IPS DF 4.7 (cell line): ENCODE data around the gene TMEM123.
"Not testable (repeated sequence)": the region's sequence is repeated elsewhere in the genome, so short reads cannot be mapped to it uniquely, and the experiment has no call there.

ENCODE experiments used
- DNase-seq: peaks from one replicate; pipeline ENCODE4 v3.0.0-alpha.2; 2013; ENCODE audit warnings: low spot score; ENCODE audit errors: extremely low read depth

The TMEM123 gene

GRCh38 chr11:102449651-102450570 is 2.7 kb downstream of the TMEM123 start:
- DNase-seq: no peak

DNA sequence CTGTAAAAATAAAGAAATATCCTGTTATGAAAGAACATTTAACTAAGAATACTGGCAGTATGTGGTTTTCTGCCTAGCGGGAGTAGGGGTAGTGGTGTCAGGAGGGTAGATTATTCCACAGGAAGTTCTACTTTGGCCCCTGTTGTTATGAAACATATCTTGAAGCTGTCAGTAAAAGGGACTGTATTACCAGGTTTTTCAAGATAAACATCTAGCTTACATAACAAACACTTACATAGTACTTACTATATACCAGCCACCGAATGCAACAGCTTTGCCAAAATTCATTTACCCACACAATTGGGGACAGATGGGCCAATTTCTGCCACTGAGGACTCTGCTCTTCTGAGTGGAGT is 3.7 kb downstream of the TMEM123 start:
- no peak for DNase-seq

DNA sequence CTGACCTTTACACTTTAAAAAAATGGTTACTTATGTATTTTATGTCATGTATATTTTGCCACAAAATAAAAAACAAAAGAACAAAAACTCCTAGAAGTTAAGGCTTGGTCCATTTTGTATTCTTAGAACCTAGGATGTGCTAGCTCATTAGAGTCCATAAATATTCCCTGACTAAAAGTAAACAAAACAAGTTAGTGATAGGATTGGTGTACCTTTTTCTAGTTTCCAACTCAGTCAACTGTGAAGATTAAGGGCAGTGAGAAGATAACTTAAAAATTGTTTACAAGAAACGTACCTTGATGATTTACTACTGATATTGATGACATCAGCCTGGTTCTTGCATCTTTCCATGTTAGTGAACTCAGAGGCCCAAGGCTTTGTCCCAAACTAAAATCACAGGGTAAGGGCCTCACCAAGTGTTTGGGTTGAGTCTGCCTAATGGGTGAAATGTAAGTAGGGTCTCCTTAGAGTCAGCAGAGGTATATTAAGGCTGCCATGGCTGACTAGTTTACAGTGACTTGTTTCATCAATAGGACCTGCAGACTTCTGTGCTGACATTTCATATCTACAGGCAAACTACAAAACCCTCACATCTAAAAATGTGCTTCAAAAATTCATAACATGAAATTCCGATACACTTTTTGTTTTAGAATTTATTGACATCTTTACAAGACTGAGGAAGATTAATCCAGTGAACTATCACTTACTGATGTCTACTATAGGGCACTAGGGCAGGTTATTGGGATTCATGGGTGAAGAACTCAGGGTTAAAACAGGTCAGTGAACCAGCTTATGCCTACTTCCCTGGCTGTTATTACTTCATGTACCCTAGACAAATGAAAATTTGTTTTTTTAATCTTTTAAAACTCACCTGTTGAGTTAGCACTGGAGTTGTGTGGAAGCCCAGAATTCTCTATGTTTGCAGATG is 4.4 kb downstream of the TMEM123 start:
- no peak for DNase-seq

DNA sequence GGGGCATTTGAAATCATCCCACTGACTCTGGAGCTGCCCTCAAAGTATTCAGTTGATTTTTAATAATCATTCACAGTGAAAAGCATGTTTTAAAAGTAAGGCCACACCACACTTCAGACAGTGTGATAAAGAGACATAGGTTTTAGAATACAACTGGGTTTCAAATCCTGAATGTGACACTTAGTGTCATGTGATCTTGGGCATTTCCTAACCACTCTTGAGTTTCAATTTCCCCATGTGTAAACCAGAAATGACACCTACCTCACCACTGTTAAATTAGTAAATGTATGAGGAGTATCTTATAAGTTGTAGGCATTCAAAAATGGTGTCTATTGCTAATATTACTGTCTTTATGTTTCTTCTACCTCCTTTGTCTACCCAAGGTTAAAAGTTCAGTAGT is 5.4 kb downstream of the TMEM123 start:
- DNase-seq: no peak

DNA sequence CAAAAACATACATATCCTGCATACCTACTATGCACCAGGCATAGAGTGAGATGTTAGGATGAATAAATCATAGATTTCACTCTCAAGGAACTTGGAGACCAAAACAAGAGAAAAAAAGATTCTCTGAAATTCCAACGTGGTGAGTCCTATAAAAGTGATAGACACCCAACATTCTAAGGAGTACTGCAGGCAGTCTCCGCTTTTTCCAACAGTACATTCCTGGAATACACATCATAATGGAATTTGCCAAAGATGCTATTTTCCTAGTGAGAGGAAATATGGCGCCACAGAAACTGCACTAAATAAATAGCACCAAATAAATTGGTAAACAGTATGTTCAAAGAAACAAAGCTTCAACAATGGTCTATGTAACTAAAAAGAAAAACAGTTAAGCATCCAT is 6.0 kb downstream of the TMEM123 start:
- no peak for DNase-seq

DNA sequence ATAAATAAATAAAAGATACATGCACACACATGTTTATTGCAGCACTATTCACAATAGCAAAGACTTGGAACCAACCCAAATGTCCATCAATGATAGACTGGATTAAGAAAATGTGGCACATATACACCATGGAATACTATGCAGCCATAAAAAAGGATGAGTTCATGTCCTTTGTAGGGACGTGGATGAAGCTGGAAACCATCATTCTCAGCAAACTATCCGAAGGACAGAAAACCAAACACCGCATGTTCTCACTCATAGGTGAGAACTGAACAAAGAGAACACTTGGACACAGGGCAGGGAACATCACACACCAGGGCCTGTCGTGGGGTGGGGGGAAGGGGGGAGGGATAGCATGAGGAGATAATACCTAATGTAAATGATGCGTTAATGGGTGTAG is 7.9 kb downstream of the TMEM123 start:
- DNase-seq: not testable (repeated sequence)

DNA sequence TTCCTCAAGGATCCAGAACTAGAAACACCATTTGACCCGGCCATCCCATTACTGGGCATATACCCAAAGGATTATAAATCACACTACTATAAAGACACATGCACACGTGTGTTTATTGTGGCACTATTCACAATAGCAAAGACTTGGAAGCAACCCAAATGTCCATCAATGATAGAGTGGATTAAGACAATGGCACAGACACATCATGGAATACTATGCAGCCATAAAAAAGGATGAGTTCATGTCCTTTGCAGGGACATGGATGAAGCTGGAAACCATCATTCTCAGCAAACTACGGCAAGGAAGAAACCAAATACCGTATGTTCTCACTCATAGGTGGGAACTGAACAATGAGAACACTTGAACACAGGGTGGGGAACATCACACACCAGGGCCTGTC is 8.4 kb downstream of the TMEM123 start:
- not testable (repeated sequence) for DNase-seq

DNA sequence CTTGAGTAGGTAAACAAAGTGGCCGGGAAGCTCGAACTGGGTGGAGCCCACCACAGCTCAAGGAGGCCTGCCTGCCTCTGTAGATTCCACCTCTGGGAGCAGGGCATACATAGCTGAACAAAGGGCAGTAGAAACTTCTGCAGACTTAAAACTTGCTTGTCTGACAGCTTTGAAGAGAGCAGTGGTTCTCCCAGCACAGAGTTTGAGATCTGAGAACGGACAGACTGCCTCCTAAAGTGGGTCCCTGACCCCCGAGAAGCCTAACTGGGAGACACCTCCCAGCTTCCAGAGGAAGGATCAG is 13.6 kb downstream of the TMEM123 start:
- DNase-seq: not testable (repeated sequence)

DNA sequence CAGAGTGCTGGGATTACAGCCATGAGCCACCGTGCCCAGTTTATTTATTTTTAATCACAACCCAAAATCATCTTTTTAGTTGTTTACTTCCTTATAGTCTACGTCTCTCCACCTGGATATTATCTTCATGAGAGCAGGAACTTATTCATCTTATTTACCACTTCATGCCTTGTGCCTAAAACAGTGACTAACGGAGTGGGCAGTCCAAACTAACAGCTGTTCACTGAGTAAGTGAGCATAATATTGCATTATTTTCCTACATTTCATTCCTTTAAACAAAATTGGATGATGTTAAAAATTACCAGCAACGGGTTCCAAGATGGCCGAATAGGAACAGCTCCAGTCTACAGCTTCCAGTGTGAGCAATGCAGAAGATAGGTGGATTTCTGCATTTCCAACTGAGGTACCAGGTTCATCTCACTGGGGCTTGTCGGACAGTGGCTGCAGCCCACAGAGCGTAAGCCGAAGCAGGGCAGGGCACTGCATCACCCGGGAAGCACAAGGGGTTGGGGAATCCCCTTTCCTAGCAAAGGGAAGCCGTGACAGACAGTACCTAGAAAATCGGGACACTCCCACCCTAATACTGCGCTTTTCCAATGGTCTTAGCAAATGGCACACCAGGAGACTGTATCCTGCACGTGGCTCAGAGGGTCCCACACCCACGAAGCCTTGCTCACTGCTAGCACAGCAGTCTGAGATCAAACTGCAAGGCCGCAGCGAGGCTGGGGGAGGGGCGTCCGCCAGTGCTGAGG is 14.1 kb downstream of the TMEM123 start:
- no peak for DNase-seq

GRCh38 chr11:102437727-102438126 is 14.8 kb downstream of the TMEM123 start:
- DNase-seq: no peak

- DNase-seq: no peak
Measured at GRCh38 chr11:102436976-102437375, 15.6 kb downstream of the TMEM123 start.

GRCh38 chr11:102436561-102436960 is 16.0 kb downstream of the TMEM123 start:
- no peak for DNase-seq

GRCh38 chr11:102435688-102436087 is 16.9 kb downstream of the TMEM123 start:
- DNase-seq: no peak

DNA sequence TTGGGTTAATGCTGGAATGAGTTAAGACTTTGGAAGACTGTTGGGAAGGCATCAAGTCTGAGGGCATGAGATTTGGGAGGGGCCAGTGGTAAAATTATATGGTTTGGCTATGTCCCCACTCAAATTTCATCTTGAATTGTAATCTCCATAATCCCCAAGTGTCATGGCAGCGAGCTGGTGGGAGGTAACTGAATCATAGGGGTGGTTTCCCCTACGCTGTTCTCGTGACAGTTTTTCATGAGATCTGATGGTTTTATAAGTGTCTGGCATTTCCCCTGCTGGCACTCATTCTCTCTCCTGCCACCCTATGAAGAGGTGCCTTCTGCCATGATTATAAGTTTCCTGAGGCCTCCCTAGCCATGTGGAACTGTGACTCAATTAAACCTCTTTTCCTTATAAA is 19.0 kb downstream of the TMEM123 start:
- DNase-seq: not testable (repeated sequence)

GRCh38 chr11:102432560-102432959 is 20.0 kb downstream of the TMEM123 start:
- DNase-seq: not testable (repeated sequence)

DNA sequence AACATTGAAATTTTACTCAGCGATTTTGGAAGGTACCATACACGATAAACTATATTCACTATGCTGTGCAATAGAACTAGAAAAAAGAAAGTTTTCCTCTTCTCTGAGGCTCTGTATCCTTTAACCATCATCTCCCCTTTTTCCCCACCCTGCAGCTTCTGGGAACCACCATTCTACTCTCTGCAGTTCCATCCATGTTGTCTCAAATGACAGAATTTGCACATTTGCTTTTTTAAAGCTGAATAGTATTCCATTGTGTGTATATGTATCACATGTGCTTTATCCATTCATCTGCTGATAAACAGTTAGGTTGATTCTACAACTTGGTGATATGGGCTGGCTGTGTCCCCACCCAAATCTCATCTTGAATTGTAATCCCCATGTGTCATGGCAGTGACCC is 21.2 kb downstream of the TMEM123 start:
- DNase-seq: no peak

- no peak for DNase-seq
Measured at GRCh38 chr11:102430158-102430836, 22.3 kb downstream of the TMEM123 start.

DNA sequence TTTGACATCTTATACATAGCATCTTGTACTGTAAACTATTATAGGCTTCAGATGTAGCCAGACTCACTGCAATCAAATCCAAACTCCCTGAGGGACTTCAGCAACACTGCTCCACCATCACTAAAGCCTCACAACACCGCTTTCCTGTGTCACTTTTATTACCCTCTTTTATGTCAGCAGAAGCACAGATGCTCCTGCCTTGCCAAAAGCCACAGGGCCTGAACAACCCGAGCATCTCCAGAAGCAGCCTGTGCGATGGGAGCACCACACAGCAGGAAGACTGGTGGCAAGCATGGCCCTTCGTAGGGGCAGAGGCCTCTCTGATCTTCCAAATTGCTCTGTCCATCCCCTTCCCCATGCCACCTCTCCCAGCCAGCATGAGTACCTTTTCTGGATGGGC is 22.9 kb downstream of the TMEM123 start:
- no peak for DNase-seq

DNA sequence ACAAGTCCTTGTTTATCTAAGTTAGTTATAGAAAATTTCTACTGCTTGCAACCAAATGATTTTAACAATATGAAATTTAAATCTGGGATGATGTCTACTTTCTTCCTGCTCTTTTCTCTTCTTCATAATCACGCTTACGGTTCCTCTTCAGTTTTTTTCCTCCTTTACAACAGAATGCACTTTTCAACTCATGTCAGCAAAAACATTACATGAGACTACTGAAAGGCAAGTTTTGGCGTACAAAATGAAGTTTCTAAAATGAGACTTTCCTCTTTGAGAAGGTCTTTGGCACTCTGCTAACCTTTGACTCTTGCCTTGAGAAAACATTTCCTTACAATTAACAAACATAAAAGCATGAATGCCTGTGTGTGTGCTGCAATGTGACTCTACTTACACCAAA is 23.3 kb downstream of the TMEM123 start:
- DNase-seq: no peak

DNA sequence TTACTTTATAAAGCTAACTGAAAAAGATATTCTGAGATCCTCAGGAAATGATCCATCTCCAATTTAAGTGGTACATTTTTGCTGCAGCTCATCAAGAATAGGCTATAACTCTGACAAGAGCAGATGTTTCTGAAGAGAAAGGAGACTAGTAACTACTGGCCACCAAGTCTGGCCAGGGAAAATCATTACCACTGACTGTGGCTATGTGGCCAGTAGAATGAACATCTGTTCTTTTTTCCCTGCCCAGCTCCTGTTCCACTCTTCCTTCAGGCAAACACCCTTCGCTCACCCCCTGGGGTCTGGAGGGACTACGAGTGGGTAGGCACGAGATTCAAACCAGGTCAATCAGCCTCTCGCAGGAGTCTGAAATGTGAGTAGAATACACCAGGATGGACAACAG is 23.9 kb downstream of the TMEM123 start:
- no peak for DNase-seq

DNA sequence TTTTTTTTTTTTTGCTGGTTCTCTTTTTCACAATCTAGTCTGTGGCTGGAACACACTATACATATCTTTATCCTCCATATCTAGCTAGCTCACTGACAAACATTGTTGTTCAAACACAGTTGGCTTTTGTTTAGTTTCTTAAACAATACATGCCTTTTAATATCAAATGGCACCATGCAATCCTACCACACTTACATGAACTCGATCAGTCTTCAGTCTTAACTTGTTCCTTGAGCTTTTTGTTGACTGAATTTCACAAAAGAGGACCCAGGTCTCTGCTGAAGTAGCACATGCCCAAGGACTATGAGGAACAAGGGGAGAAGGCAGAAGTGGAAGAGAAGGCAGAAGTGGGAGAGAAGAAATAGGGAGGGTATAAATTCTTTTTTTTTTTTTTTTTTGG is 25.5 kb downstream of the TMEM123 start:
- DNase-seq: no peak
